Neural cell (in vitro differentiated cells): ENCODE results near the gene MICAL2. TPM values are rescaled to one million over a fixed set of nuclear protein-coding genes. Genes with fewer than 3 reads are reported as not detected.

ENCODE experiments used
- H2AFZ ChIP-seq: fragments of 200-600, 300-800 bp; sonication (generic), shearing (Covaris generic); 2 replicates; pipeline ENCODE4 v1.6.0; 2014; ENCODE audit warnings: low read depth, mild to moderate bottlenecking, antibody characterized with exemption, low read length, moderate library complexity
- H3F3A ChIP-seq: fragments of 200-600 bp; shearing (Covaris generic); 2 replicates; pipeline ENCODE4 v1.6.1; 2016; ENCODE audit warnings: mild to moderate bottlenecking, moderate library complexity, mixed read lengths, antibody characterized with exemption, low read length; ENCODE audit not compliant: insufficient read depth, poor library complexity, severe bottlenecking
- H3K27ac ChIP-seq: fragments of 200-600, 300-800 bp; sonication (generic), shearing (Covaris generic); 2 replicates; pipeline ENCODE4 v1.5.1; 2014; ENCODE audit warnings: mild to moderate bottlenecking, low read length, moderate library complexity
- H3K27me3 ChIP-seq: fragments of 300-800, 200-600 bp; sonication (generic), shearing (Covaris generic); 2 replicates; pipeline ENCODE4 v1.6.0; 2014; ENCODE audit warnings: mild to moderate bottlenecking, low read depth, low read length, moderate library complexity; ENCODE audit not compliant: insufficient read depth
- H3K36me3 ChIP-seq: fragments of 300-800, 200-600 bp; sonication (generic), shearing (Covaris generic); 2 replicates; pipeline ENCODE4 v1.5.1; 2014; ENCODE audit warnings: mild to moderate bottlenecking, antibody characterized with exemption, low read length, moderate library complexity; ENCODE audit not compliant: insufficient read depth
- H3K4me2 ChIP-seq: fragments of 300-800, 200-600 bp; sonication (generic), shearing (Covaris generic); 2 replicates; pipeline ENCODE4 v1.6.0; 2014; ENCODE audit warnings: mild to moderate bottlenecking, low read length
- H3K4me3 ChIP-seq: fragments of 300-800, 200-600 bp; sonication (generic), shearing (Covaris generic); 2 replicates; pipeline ENCODE4 v1.5.1; 2014; ENCODE audit warnings: mild to moderate bottlenecking, low read length, moderate library complexity
- H3K79me2 ChIP-seq: fragments of 200-600 bp; shearing (Covaris generic); replicated peaks from 2 replicates; pipeline ENCODE4 v1.6.0; 2014; ENCODE audit warnings: mild to moderate bottlenecking, low read length, moderate library complexity; ENCODE audit not compliant: insufficient read depth
- H3K9ac ChIP-seq: fragments of 300-800, 200-600 bp; sonication (generic), shearing (Covaris generic); 2 replicates; pipeline ENCODE4 v1.6.1; 2016; ENCODE audit warnings: mild to moderate bottlenecking, low read length, mixed read lengths
- H3K9me2 ChIP-seq: fragments of 200-600 bp; shearing (Covaris generic); 2 replicates; pipeline ENCODE4 v1.6.1; 2016; ENCODE audit warnings: mild to moderate bottlenecking, low read length, mixed read lengths; ENCODE audit not compliant: insufficient read depth
- H3K9me3 ChIP-seq: fragments of 200-600, 300-800 bp; sonication (generic), shearing (Covaris generic); 2 replicates; pipeline ENCODE4 v1.6.1; 2016; ENCODE audit warnings: mild to moderate bottlenecking, mixed run types, low read length, moderate library complexity, mixed read lengths
- H4K20me1 ChIP-seq: fragments of 200-600 bp; shearing (Covaris generic); 2 replicates; pipeline ENCODE4 v1.6.1; 2016; ENCODE audit warnings: mild to moderate bottlenecking, mixed run types; ENCODE audit not compliant: insufficient read depth
- EP300 ChIP-seq: fragments of 450-650 bp; conservative IDR thresholded peaks from 2 replicates; pipeline ENCODE4 v1.6.1; 2014; ENCODE audit warnings: antibody characterized with exemption, mild to moderate bottlenecking, moderate library complexity; ENCODE audit not compliant: poor library complexity, severe bottlenecking
- EZH2 ChIP-seq: fragments of 200-600, 300-800 bp; shearing (Covaris generic), sonication (generic); IDR thresholded peaks from 2 replicates; pipeline ENCODE4 v1.6.1; 2014; ENCODE audit warnings: antibody characterized with exemption, low read length, borderline replicate concordance, mild to moderate bottlenecking; ENCODE audit not compliant: insufficient read depth, poor library complexity, severe bottlenecking
- MXI1 ChIP-seq: fragments of 450-650 bp; conservative IDR thresholded peaks from 2 replicates; pipeline ENCODE4 v1.6.1; 2014; ENCODE audit warnings: antibody characterized with exemption, mild to moderate bottlenecking; ENCODE audit not compliant: poor library complexity, severe bottlenecking
- POLR2AphosphoS5 ChIP-seq: IDR thresholded peaks from 2 replicates; pipeline ENCODE4 v1.6.1; 2012
- RAD21 ChIP-seq: fragments of 450-650 bp; conservative IDR thresholded peaks from 2 replicates; pipeline ENCODE4 v1.6.1; 2014; ENCODE audit warnings: antibody characterized with exemption, mild to moderate bottlenecking, moderate library complexity
- REST ChIP-seq: IDR thresholded peaks from 2 replicates; pipeline ENCODE4 v1.6.1; 2012; ENCODE audit warnings: borderline replicate concordance
- SMC3 ChIP-seq: fragments of 450-650 bp; conservative IDR thresholded peaks from 2 replicates; pipeline ENCODE4 v1.6.1; 2014; ENCODE audit warnings: antibody characterized with exemption, mild to moderate bottlenecking, moderate library complexity; ENCODE audit not compliant: poor library complexity
- TAF1 ChIP-seq: IDR thresholded peaks from 2 replicates; pipeline ENCODE4 v1.6.1; 2012; ENCODE audit warnings: low read depth
- polyA plus RNA-seq: library from polyadenylated mRNA; depleted of rRNA; stranded (reverse); fragments of >200 nt; gene quantifications from 2 replicates; pipeline ENCODE4 v1.2.3, GENCODE V29; 2014
- TF ChIP-seq, protein P1 (sequence below): fragments of 450-650 bp; IDR thresholded peaks from 2 replicates; pipeline ENCODE4 v1.5.1; 2014; ENCODE audit warnings: antibody characterized with exemption, mild to moderate bottlenecking, moderate library complexity; ENCODE audit not compliant: poor library complexity, severe bottlenecking

MICAL2 gene
- polyA plus RNA-seq, 1 donor from 2014 or later: 2.2 TPM

- no peaks in the 10 kb centered on the region for H3K9me2 ChIP-seq
- no peaks in the 10 kb centered on the region for H3K27me3 ChIP-seq
- H3K9me3 ChIP-seq: no peaks in the 10 kb centered on the region
- no peak overlapping the region for H3K4me3 ChIP-seq
- H3K27ac ChIP-seq: no peak overlapping the region
- H3F3A ChIP-seq: no peaks in the 10 kb centered on the region
- no peak overlapping the region for H2AFZ ChIP-seq
- H3K9ac ChIP-seq: no peak overlapping the region
- TF ChIP-seq EP300 (no peak), TAF1 (no peak), EZH2 (no peak), REST (no peak), RAD21 (no peak), MXI1 (no peak), SMC3 (no peak), POLR2AphosphoS5 (no peak)
- TF ChIP-seq, protein P1, sequence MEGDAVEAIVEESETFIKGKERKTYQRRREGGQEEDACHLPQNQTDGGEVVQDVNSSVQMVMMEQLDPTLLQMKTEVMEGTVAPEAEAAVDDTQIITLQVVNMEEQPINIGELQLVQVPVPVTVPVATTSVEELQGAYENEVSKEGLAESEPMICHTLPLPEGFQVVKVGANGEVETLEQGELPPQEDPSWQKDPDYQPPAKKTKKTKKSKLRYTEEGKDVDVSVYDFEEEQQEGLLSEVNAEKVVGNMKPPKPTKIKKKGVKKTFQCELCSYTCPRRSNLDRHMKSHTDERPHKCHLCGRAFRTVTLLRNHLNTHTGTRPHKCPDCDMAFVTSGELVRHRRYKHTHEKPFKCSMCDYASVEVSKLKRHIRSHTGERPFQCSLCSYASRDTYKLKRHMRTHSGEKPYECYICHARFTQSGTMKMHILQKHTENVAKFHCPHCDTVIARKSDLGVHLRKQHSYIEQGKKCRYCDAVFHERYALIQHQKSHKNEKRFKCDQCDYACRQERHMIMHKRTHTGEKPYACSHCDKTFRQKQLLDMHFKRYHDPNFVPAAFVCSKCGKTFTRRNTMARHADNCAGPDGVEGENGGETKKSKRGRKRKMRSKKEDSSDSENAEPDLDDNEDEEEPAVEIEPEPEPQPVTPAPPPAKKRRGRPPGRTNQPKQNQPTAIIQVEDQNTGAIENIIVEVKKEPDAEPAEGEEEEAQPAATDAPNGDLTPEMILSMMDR: no peak
- H3K36me3 ChIP-seq: no peaks in the 10 kb centered on the region
- H4K20me1 ChIP-seq: no peaks in the 10 kb centered on the region
- no peak overlapping the region for H3K4me2 ChIP-seq
- no peaks in the 10 kb centered on the region for H3K79me2 ChIP-seq
Observed at GRCh38 chr11:12258451-12258850, 148.1 kb downstream of the MICAL2 start.

DNA sequence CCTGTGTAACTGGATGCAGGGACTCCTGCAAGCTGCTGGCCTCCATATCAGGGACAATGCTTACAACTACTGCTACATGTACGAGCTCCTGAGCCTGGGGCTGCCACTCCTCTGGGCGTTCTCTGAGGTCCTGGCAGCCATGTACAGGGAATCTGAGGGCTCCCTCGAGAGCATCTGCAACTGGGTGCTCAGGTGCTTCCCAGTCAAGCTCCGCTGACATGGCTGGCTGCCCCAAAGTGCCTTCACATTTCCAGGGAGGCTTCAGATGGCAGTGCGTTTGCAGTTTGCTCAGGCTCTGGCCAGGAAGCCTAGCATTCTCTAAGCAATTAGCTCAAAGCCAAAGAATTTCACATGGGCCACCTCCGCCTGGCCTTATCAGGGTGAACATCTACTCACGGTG is 149.6 kb downstream of the MICAL2 start:
- no peaks in the 10 kb centered on the region for H3K9me2 ChIP-seq
- no peaks in the 10 kb centered on the region for H3K36me3 ChIP-seq
- H3K27ac ChIP-seq: no peak overlapping the region
- H2AFZ ChIP-seq: no peak overlapping the region
- no peak overlapping the region for H3K4me3 ChIP-seq
- H3K79me2 ChIP-seq: no peaks in the 10 kb centered on the region
- H3F3A ChIP-seq: no peaks in the 10 kb centered on the region
- no peaks in the 10 kb centered on the region for H3K27me3 ChIP-seq
- H4K20me1 ChIP-seq: no peaks in the 10 kb centered on the region
- TF ChIP-seq SMC3 (no peak), EZH2 (no peak), EP300 (no peak), REST (no peak), TAF1 (no peak), RAD21 (no peak), MXI1 (no peak)
- TF ChIP-seq, protein P1: no peak
- no peak overlapping the region for H3K9ac ChIP-seq
- no peaks in the 10 kb centered on the region for H3K9me3 ChIP-seq
- no peak overlapping the region for H3K4me2 ChIP-seq
